HK-2 (cell line): Measurements from ENCODE around the gene PDIA3.
"Not testable (repeated sequence)": the region's sequence is repeated elsewhere in the genome, so short reads cannot be mapped to it uniquely, and the experiment has no call there.

Source experiments
- DNase-seq: peaks from one replicate; pipeline ENCODE4 v3.0.0-alpha.2; 2018; ENCODE audit not compliant: unreplicated experiment

PDIA3 gene

DNA sequence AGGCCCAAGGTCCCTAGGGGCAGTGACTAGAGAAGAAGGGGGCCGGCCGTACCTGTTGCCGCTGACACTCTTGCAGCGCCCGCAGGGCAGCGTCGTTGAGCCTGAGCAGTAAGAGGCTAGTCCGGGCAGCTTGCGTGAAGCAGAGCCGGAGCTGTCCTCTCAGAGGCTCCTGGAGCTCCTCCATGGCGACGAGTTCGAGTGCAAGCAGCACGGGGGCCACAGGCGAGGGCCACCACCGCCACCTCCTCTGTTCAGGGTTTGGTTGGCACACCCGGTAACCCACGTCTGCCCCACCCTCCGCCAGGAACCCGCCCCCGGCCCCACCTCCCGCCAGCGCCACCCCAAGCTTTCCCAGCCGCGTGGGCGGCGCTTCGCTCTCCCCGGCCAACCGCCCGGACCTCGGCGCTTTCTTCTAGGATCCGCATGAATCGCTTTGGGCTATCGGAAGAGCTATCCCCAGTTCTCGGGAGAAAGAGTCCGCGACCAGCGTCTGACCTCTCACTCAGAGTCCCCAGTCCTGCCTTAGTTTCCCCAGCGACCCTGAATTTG is 30.6 kb downstream of the PDIA3 start, which contains the start of gene ELL3:
TSS of gene ELL3 (minus strand) at position 249 of the 549 bp plus-strand sequence. CDS start at position 184, 65 bp downstream.
- peak; percentile 80 for DNase-seq

DNA sequence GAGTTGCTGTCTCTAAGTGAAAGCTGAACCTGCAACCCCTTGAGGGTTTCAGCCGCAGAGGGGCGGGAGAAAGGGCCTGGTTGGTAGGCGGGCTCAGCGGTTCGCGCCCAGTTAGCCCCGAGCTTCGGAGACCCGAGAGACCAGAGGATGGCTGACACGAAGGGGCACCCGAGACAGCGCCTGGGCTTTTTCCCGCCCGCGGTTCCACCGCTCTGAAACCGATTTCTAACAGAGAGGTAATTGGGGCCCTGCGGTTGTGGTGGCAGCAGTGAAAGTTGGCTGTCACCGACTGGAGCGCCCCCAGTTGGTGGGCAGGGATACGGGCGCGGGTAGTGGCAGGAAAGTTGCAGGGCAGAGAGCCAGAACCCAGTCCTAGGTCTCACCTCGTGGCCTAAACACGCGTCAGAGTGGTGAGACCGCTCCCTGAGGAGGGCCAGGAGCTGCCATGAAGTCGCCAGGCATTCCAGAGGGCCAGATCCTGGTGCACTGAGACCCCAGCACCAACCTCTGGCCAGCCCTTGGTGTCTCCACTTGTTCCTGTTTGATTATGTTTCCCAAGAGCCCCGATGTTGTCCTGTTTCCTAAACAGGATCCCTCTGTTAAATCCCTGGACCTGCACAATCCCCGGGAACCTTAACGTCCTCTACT is 31.2 kb downstream of the PDIA3 start:
- peak; percentile 76 for DNase-seq

DNA sequence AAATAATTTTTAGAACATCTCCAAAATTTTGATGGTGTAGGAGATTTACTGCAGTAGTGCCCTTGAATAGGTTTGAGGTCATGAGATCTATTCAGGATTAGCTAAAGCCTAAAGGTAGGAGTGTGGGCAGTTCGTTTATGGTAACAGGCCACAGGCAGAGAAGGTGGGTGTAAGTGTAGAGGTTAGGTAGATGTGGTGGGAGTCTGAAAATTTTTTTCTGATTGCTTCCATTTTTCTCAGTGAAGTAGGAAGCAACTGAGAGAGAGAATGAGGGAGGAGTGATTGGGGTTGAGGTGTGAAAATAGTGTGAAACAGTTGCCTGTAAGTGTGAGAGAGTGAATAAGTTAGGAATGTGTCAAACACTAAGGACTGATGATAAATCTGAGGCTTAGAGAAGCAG is 32.8 kb downstream of the PDIA3 start:
- no peak for DNase-seq

DNA sequence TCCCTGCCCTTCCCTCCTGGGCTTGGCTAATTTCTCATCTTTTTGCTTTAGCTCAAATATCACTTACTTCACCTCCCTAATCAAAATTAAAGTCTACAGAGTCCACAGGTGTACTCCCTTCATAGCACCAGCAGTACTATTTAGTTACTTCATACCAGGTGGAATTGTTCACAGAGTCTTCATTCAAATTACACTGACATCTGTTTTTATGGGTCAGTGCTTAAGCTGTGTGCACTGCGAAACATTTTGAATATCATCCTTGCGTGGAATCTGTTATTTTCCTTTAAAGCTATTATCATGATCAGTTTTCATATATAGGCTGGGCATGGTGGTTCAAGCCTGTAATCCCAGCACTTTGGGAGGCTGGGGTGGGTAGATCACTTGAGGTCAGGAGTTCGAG is 43.2 kb downstream of the PDIA3 start:
- DNase-seq: no peak

DNA sequence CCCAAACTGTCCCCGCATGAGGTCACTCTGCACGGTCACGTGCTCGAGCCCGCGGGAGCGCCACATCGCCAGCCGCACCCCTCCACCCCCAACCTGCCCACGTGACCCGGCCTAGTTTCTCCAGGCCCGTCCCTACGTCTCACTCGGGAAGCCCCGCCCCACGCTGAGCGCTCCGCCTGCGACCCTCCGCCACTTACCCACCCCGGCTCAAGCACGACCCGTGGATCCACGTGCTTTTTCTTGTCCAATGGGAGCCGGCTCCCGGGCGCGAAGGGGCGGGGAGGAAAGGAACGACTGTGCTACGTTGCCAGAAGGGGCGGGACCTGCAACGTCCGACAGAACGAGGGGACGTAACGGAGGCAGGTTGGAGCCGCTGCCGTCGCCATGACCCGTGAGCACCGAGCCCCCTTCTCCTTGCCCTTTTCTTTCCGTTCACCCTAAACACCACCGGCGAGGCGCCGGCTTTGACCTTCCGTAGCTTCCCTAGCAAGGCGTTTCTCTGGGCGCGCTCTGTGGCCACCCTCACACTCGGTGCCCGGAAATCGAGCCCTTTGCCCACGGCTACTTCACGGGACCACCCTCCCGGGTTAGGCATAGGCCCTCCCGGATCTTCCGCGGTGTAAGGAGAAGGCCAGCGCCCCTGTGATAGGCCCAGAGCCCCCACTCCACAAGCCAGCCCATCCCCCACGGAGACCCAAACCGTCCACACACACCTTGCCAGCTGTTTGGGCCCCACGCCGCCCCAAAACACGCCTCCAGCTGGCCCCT is 45.9 kb downstream of the PDIA3 start, which contains the start of gene SERF2:
TSS of gene SERF2 (plus strand) at position 328 of the 768 bp plus-strand sequence. CDS start at position 385, 57 bp downstream.
- peak; percentile 98 for DNase-seq

DNA sequence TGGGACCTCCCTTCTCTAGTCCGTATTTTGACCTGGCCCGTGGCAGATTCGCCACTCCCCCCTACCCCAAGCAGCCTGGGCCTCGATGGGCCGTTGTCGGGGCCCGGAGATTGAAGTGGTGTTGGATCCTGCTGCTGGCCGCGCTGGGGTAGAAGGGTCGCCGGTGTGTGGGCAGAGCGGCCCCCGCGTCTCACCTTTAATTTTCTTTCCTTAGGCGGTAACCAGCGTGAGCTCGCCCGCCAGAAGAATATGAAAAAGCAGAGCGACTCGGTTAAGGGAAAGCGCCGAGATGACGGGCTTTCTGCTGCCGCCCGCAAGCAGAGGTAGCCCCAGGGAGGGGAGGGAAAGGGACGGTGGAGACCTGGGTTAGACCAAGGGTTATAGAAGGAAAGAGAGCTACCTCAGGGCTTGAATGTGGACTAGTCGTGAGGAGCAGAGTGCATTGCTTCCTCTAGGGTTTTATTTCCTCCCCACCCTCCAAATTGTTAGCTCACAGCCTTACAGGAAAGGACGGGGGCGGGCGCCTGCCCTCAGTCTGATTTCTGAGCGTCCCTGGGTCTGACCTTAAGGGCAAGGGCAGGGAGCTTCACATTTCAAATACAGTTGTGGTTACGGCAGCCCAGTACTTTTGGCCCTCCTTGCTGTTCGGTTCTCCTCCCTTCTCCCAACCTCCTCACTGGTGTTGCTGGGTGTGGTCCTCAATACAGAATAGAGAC is 46.7 kb downstream of the PDIA3 start:
- no peak for DNase-seq

DNA sequence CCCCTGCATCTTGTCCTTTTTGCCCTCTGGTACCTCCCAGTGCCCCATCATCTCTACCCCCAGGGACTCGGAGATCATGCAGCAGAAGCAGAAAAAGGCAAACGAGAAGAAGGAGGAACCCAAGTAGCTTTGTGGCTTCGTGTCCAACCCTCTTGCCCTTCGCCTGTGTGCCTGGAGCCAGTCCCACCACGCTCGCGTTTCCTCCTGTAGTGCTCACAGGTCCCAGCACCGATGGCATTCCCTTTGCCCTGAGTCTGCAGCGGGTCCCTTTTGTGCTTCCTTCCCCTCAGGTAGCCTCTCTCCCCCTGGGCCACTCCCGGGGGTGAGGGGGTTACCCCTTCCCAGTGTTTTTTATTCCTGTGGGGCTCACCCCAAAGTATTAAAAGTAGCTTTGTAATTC is 47.4 kb downstream of the PDIA3 start:
- no peak for DNase-seq

DNA sequence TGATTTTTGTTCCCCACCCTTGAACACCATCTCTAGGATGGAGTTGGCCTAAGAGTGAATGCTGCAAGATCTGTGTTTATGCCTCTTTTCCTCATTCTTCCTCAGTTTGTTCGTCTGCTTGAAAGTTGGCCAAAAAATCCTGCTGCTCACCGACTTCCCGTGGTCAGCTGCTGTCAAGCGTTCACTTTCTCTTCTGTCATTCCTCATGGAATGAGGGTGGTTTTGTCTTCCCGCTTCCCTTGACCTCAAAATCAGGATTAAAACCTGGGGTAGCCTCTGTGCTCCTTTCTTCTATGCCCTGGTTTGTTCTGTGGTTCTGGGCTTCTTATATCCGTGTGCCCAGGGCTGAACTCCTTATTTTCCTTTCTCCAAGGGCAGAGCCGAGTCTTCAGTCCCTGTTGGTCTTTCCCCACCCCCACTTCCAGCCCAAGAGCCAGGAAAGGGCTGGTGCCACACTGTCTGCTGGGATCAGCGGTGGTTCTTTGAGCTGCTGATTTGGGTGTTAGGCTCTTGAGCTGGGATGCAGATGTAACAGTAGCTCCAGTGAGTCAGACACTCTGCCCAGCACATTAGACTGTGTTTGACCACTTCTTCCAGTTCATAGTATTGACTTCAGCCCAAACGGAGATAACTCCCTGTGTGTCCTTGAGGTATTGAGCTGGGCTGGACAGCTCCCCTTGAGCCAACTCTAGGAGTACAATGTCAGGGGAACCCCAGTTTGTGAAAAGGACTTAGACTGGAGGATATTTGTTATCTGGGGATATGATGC is 48.2 kb downstream of the PDIA3 start:
- peak; percentile 38 for DNase-seq

DNA sequence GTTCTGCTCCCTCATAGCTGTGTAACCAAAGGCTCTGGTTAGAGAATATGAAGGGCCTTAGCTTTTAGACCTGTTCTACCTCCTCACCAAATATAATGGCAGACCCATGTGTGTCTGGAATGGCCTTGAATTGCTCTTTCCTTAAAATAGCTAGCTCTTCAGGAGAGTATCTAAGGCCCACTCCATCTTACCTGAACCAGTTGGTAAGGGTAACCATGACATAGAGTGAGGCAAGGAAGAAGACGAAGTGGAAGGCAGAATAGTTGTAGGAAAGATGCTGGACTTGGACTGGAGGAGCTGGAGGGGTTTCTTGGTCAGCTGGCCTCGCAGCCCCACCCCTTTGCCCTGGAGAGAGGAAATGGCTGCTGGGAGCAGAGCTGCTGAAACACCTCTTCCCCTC is 49.0 kb downstream of the PDIA3 start:
- DNase-seq: no peak

DNA sequence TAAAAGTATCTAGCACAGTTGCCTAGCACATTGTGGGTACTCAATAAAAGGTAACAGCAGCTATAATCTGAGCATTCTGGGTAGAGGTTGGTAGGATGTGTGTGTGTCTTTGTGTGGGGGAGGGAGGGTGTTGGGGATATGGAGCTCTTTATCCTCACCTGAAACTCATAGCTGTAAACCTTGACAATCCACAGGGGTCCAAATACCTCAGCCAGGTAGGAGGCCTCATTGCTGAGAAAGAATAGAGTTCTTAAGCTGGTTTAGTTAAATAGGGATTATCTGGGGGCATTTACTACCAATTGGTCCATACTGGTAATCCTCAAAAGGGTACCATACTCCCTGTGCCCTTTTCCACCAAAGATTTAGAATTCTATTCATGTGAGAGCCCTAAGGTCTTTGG is 49.8 kb downstream of the PDIA3 start:
- no peak for DNase-seq

DNA sequence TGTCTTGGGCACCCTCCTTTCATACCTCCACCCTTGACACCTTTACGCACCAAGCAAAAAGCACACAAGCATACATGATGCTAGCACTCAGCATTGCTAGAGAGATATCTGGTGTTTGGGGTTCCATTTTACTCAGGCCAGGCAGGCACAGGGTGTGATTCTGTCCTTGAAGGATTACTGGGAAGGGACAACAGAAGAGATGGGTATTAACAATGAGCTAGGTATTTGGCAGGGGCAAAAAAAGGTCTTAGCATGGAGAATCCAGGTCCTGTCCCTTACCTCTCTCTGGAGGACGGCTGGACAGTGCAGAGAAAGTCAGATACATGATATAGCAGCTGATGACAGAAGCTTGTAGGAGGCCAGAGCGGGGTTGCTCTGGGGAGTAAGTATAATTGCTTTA is 50.3 kb downstream of the PDIA3 start:
- no peak for DNase-seq

DNA sequence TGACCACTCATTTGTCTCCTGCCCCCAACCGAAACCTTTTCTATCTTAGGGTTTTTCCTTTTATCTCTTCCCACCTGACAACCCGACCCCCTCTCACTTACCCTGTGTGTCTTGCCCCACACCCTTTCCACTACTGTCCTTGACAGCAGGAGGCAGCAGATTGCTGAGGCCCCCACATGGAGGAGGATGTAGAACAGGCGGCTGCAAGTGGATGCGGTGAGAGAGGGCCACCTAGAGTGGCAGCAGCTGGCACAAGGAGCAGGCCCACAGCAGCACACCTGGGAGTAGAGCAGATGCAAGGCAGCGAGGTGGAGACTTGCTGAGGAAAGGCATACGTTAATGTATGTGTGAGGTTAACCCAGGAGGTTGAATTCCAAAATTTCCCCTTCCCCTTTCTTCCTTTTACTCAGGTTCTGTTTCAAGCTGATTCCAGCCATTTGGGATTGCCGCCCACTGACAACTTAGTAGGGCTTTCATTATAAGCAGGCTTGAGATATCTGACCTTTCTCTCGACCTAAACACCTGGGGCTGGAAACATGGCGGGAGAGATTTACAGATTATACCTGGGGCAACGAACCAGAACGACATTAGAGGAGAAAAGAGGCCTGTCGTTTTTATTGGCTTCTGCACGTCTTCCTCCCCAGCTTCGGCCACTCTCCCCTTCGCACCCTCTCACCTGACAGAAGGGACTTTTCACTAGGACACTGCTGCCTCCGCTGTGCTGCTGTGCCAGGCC is 53.1 kb downstream of the PDIA3 start:
- no peak for DNase-seq

DNA sequence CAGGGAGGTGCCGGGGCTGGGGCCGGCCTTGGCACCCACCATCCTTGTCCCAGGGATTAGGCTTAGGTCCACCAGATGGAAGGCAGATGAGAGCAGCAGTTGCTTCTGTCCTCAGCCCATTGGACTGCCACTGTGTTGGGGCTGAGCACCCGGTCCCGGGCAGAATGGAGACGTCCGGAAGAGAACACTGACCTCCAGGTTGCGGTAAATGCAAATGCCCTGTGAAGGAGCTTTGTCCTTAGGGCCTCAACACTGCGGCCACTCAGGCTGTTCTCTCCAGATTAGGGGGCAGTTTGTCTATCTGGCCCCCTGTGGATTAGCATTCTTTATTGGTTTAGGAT is 53.7 kb downstream of the PDIA3 start, which contains the start of gene SERINC4:
TSS of gene SERINC4 (minus strand) at position 276 of the 341 bp plus-strand sequence. CDS start at position 42, 234 bp downstream.
- DNase-seq: no peak

DNA sequence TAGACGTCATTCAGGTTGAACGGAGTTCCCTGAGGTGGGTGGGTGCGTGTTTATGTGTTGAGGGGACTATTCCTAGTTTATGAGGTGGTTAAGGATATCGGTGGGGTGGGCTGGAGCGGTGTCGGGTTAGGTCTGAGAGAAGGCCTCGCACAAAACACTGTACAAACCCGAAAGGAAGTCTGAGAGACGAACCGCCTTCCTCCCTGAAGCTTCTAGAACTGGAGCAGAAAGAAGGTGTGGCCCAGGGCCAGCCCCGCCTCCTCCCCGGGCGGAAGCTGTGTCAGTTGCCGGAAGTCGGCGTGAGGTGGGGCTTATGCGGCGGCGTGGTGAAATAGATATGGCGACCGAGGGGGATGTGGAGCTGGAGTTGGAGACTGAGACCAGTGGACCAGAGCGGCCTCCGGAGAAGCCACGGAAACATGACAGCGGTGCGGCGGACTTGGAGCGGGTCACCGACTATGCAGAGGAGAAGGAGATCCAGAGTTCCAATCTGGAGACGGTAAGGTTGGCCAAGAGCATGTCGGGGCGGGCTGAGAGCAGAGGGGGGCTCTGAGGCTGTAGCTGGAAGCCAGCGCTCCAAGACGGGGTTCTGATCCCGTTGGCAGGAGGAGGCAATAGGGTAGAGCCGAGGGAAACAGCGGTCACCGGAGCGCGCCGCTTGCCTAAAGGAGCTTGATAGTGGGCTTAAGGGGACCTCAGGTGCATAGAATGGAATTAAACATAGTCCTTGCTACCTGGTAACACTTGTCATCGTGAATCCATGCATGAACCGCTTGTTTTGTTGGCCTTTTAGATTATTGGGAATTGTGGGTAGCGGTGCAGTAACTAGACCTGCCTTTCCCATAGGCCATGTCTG is 54.3 kb downstream of the PDIA3 start, which contains the start of gene HYPK:
TSS of gene HYPK (plus strand) at position 314 of the 856 bp plus-strand sequence. CDS start at position 338, 24 bp downstream.
- DNase-seq: peak; percentile 83

DNA sequence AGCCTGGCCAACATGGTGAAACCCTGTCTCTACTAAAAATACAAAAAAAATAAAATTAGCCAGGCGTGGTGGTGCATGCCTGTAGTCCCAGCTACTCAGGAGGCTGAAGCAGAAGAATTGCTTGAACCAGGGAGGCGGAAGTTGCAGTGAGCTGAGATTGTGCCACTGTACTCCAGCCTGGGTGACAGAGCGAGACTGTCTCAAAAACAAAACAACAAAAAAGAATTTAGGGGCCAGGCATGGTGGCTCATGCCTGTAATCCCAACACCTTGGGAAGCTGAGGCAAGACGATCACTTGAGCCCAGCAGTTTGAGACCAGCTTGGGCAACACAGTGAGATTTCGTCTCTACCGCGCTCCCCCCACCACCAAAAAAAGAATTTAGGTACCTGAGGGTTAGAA is 56.4 kb downstream of the PDIA3 start:
- DNase-seq: not testable (repeated sequence)

DNA sequence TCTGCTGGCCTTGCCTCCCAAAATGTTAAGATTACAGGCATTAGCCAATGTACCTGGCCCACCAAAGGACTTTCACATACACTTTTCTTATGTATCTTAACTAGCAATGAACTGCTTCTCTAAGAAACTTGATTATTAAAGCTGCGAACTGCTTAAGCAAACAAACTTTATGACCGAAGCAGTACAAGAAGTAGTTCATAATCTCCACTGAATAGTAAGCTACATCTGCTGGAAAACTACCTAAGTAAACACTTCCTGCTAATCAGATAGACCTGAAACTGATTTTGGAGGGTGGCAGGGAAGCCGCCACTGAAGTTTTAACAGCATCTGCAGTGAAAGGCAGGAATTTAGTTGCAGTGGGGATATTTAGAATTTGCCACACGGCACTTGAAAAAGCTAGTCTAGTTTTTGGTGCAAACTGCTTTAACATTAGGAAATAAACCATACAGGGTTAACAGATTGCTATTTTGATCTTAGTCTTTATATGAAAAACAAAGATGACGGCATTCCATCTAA is 62.3 kb downstream of the PDIA3 start:
- DNase-seq: no peak

DNA sequence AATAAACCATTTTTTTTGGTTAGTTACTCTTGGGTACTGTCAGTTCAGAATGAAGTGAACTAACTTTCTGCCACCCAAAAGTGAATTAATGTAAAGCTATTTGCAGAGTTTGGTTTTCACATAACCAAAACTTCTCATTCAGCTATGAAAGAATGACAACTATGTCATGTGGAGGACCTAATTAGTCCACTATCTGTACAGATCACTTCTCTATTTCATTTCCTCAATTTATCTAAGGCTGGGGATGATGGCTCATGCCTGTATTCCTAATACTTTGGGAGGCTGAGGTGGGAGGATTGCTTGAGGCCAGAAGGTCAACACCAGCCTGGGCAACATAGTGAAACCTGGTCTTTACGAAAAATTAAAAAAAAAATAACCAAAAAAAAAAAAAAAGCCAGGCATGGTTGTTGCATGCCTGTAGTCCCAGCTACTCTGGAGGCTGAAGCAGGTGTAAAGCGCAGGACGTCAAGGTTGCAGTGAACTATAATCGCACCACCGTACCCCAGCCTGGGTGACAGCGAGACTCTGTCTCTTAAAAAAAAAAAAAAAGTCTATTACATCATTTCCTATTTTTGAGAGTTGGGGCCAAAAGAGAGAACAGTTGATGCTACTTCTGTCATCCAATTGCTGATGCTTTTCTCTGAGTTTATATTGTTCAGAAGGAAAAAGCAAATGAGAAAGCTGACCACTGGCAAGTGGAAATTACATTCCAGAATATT is 62.9 kb downstream of the PDIA3 start:
- no peak for DNase-seq

DNA sequence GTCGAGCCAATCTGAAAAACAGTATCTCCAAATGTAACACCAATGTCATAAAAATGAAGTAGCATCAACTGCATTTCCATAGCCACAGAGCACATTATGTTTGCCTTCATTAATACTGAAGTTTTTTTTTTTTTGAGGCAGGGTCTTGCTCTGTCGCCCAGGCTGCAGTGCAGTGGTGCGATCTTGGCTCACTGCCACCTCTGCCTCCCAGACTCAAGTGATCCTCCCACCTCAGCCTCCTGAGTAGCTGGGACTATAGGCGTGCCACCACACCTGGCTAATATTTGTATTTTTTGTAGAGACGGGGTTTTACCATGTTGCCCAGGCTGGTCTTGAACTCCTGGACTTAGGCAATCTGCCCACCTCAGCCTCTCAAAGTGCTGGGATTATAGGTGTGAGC is 68.8 kb downstream of the PDIA3 start:
- not testable (repeated sequence) for DNase-seq

DNA sequence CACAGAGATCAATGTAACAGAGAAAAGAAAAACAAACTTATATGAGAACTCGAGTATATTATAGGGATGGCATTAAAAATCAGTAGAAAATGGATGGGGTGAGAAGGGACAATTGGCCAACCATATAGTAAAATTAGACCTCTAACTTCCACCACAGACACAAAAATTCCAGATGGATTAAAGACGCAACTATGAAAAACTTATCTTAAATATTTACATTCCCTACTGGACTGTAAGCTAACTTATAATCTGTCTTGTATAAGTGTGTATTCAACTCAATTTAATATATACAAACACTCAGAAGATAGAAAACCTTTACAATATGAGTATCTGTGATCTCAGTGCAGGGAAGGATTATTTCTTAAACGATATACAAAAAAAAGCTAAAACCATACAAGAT is 75.3 kb downstream of the PDIA3 start:
- no peak for DNase-seq
